HS-27A (cell line): Measurements from ENCODE around the gene SLC26A4.

Source experiments
- DNase-seq: peaks from one replicate; pipeline ENCODE4 v3.0.0-alpha.2; 2012; ENCODE audit warnings: low read depth, missing footprints

SLC26A4 gene

GRCh38 chr7:107754642-107755041, 94.0 kb downstream of the SLC26A4 start:
- DNase-seq = no peak

GRCh38 chr7:107758667-107759066, 98.0 kb downstream of the SLC26A4 start:
- DNase-seq = no peak

GRCh38 chr7:107767391-107767790, 106.8 kb downstream of the SLC26A4 start:
- no peak for DNase-seq
